ENCODE results near the gene ZNF782. TPM values are rescaled to one million over a fixed set of nuclear protein-coding genes. Genes with fewer than 3 reads are reported as not detected.

Gene ZNF782
- total RNA-seq, 1 donor, result 5.4 TPM

GRCh38 chr9:96852676-96853075 is 1.6 kb downstream of the ZNF782 start:
- Histone ChIP-seq H3K9me3 (ENCODE audit: low read depth, low read length) (no peaks in the 10 kb centered on the region), H2AFZ (ENCODE audit: low read length) (no peak overlapping the region), H3K36me3 (ENCODE audit: insufficient read depth, low read length) (no peaks in the 10 kb centered on the region), H3K27me3 (ENCODE audit: insufficient read depth, low read length) (no peaks in the 10 kb centered on the region), H3K4me3 (ENCODE audit: insufficient read depth, low read length) (peak overlapping the region; percentile 15), H4K20me1 (ENCODE audit: insufficient read depth, low read length) (peaks cover 11% of the 10 kb centered on the region), H3K79me2 (ENCODE audit: insufficient read depth, low read length) (peaks cover 51% of the 10 kb centered on the region), H3K4me2 (ENCODE audit: insufficient read depth, low read length) (peak overlapping the region; percentile 83), H3K4me1 (ENCODE audit: insufficient read depth, low read length) (peaks cover 20% of the 10 kb centered on the region), H3K27ac (ENCODE audit: low read depth, low read length) (no peak overlapping the region)
- no peak for TF ChIP-seq CTCF (IDR thresholded peaks at IDR 0.05; ENCODE audit: extremely low read depth, low read depth, low read length)
- DNase-seq (ENCODE audit: insufficient read length, low spot score, missing footprints), result no peak

GRCh38 chr9:96844040-96844439 is 10.3 kb downstream of the ZNF782 start:
- H3K36me3 ChIP-seq (ENCODE audit: insufficient read depth, low read length), result no peaks in the 10 kb centered on the region
- no peak for TF ChIP-seq CTCF (IDR thresholded peaks at IDR 0.05; ENCODE audit: extremely low read depth, low read depth, low read length)
- no peak for DNase-seq (ENCODE audit: insufficient read length, low spot score, missing footprints)
- peaks cover 30% of the 10 kb centered on the region for H3K79me2 ChIP-seq (ENCODE audit: insufficient read depth, low read length)
- no peak overlapping the region for H3K4me3 ChIP-seq (ENCODE audit: insufficient read depth, low read length)
- H3K4me1 ChIP-seq (ENCODE audit: insufficient read depth, low read length), result no peaks in the 10 kb centered on the region
- no peak overlapping the region for H3K27ac ChIP-seq (ENCODE audit: low read depth, low read length)
- H3K4me2 ChIP-seq (ENCODE audit: insufficient read depth, low read length), result no peak overlapping the region
- H2AFZ ChIP-seq (ENCODE audit: low read length), result no peak overlapping the region
- peaks cover 3% of the 10 kb centered on the region for H4K20me1 ChIP-seq (ENCODE audit: insufficient read depth, low read length)
- no peaks in the 10 kb centered on the region for H3K27me3 ChIP-seq (ENCODE audit: insufficient read depth, low read length)
- H3K9me3 ChIP-seq (ENCODE audit: low read depth, low read length), result no peaks in the 10 kb centered on the region

GRCh38 chr9:96818533-96818932 is 35.8 kb downstream of the ZNF782 start:
- Histone ChIP-seq H3K9me3 (ENCODE audit: low read depth, low read length) (peaks cover 32% of the 10 kb centered on the region), H3K79me2 (ENCODE audit: insufficient read depth, low read length) (no peaks in the 10 kb centered on the region), H3K36me3 (ENCODE audit: insufficient read depth, low read length) (no peaks in the 10 kb centered on the region), H3K27ac (ENCODE audit: low read depth, low read length) (no peak overlapping the region), H2AFZ (ENCODE audit: low read length) (no peak overlapping the region), H3K4me3 (ENCODE audit: insufficient read depth, low read length) (no peak overlapping the region), H3K27me3 (ENCODE audit: insufficient read depth, low read length) (no peaks in the 10 kb centered on the region), H3K4me2 (ENCODE audit: insufficient read depth, low read length) (no peak overlapping the region), H3K4me1 (ENCODE audit: insufficient read depth, low read length) (no peaks in the 10 kb centered on the region), H4K20me1 (ENCODE audit: insufficient read depth, low read length) (no peaks in the 10 kb centered on the region)
- no peak for DNase-seq (ENCODE audit: insufficient read length, low spot score, missing footprints)
- TF ChIP-seq CTCF (IDR thresholded peaks at IDR 0.05; ENCODE audit: extremely low read depth, low read depth, low read length), result no peak

GRCh38 chr9:96817973-96818372 is 36.3 kb downstream of the ZNF782 start:
- Histone ChIP-seq H4K20me1 (ENCODE audit: insufficient read depth, low read length) (no peaks in the 10 kb centered on the region), H3K4me1 (ENCODE audit: insufficient read depth, low read length) (no peaks in the 10 kb centered on the region), H2AFZ (ENCODE audit: low read length) (no peak overlapping the region), H3K4me2 (ENCODE audit: insufficient read depth, low read length) (no peak overlapping the region), H3K36me3 (ENCODE audit: insufficient read depth, low read length) (no peaks in the 10 kb centered on the region), H3K27ac (ENCODE audit: low read depth, low read length) (no peak overlapping the region), H3K4me3 (ENCODE audit: insufficient read depth, low read length) (no peak overlapping the region), H3K27me3 (ENCODE audit: insufficient read depth, low read length) (no peaks in the 10 kb centered on the region), H3K9me3 (ENCODE audit: low read depth, low read length) (peaks cover 30% of the 10 kb centered on the region), H3K79me2 (ENCODE audit: insufficient read depth, low read length) (no peaks in the 10 kb centered on the region)
- no peak for DNase-seq (ENCODE audit: insufficient read length, low spot score, missing footprints)
- TF ChIP-seq CTCF (IDR thresholded peaks at IDR 0.05; ENCODE audit: extremely low read depth, low read depth, low read length), result no peak
